HG03520 (cell line): ENCODE measurements around the gene HLA-DMA.
"Not testable (repeated sequence)": the region's sequence is repeated elsewhere in the genome, so short reads cannot be mapped to it uniquely, and the experiment has no call there.

Source experiments
- ATAC-seq: cut with Tn5 transposase; IDR thresholded peaks from one replicate; pipeline ENCODE4 v1.9.1; 2021; ENCODE audit warnings: mild to moderate bottlenecking, moderate library complexity; ENCODE audit not compliant: unreplicated experiment

HLA-DMA gene

DNA sequence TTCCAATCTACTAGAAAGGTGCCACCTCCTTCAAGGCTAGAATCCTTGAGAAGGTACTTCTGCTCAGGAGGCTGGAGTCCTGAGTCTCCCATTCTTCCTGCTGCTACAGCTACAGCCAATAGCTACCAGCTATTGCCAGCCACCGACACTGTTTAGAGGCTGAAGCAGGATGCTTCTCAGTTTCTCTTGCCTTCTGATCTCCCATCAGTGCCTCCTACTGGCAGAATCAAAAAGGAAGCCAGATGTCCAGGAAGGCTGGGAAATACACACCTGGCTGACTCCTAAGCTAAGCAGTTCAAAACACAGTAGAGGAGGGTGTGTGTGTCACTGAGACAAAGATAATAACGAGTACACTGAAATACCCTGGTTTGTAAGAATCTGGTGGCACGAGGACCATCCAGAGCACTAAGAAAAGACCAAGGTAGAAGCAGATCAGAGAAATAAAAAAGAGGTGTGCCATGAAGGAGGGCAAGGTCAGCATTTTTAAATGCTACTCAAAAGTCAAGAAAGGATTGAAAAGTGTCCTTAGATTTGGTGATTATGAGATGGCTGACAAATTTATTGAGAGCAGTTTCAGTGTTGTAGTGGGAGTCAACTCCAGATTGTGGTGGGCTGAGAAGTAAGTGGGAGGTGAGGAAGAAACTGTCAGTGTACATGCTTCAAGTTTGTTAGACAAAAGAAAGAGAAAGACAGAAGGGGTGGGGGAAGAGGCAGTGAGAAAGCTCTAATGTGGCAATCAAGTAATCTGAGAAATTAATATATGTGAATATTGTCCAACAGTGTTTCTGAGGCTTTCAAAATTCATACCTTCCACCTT is 2.3 kb upstream of the HLA-DMA start:
- no peak for ATAC-seq

DNA sequence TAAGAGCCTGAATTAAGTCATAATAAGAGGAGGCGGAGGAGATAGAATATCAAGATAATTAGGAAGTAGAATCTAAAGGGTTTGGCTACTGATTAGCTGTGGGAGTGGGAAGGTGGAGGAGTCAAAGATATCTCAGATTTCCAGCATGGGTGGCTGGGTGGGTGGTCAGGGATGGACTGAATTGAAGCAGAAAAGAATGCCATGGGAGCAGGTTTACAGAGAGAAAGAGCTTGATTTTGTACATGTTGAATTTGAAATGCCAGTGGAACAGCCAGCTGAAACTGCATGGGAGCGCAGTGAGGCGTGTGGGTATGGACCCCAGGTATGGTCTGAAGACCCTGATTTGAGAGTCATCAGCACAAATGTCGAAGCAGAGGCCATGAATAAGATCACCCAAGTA is 1.4 kb upstream of the HLA-DMA start:
- ATAC-seq: no peak

- no peak for ATAC-seq
Measured at GRCh38 chr6:32953775-32954174, 878 bp upstream of the HLA-DMA start.

GRCh38 chr6:32950449-32950848 is 2.4 kb downstream of the HLA-DMA start:
- ATAC-seq: no peak

GRCh38 chr6:32950010-32950409 is 2.9 kb downstream of the HLA-DMA start:
- no peak for ATAC-seq

DNA sequence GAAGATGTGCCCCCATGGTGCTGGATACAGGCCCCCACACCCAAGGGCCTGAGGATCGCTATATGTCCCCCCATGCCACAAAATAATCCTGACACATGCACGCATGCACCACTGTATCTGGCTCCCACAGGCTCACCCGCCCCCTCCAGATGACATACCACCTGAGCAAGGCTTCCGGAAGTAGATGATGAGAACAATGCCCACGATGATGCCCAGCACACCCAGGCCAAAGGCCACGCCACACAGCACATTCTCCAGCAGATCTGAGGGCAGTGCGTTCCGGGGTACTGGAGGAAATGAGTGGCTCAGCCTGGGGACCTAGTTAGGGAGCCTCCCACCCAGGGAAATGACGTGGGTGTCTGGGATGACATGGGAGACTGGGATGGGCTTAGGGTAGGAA is 3.8 kb downstream of the HLA-DMA start:
- no peak for ATAC-seq

- ATAC-seq: no peak
Measured at GRCh38 chr6:32947552-32948465, 5.1 kb downstream of the HLA-DMA start.

DNA sequence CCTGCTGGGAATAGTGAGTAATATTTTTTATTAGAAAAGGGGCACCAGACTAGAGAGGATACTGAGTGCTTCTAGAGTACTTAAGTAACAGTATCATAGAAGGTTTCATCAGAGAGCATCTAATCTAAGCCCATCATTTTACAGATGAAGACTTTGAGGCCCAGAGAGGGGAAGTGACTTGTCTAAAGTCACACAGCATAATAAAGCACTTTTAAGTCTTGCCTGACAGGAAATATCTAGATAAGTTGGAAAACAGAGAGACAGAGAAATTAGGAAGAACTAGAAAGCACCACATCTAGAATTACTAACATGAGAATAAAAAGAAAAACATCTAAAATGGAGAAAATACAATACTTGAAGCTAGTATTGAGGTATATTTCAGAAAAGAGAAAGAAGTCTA is 6.0 kb downstream of the HLA-DMA start:
- ATAC-seq: no peak

GRCh38 chr6:32945953-32946352 is 6.9 kb downstream of the HLA-DMA start:
- ATAC-seq: no peak

DNA sequence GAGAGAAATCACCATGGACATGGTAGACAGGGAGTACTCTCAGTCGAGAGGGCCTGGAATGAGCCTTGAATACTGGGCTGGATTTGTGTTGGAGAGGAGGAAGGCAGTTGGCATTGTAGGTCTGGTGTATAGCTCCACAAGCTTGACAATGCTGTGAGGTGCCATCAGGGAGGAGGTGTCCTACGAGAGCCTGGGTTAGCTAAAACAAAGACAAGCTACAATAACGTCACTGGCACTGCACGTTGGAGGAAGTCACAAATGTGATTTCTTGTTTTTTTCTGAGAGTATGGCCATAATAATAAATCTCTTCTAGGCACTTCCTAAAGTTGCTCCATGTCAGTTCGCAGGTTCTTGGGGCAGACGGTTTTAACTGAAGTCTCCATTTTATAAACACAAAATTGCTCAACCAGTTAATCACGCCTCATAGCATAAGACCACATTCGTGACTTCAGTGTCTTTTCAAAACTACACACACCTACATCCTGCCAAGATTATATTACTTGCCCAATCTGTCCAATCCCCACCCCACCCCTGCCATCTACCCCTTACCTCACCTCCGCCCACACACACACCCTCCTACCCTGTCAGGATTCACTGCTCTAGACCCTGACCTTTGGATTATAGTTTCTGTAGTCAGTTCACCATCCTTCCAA is 7.7 kb downstream of the HLA-DMA start:
- ATAC-seq: no peak

DNA sequence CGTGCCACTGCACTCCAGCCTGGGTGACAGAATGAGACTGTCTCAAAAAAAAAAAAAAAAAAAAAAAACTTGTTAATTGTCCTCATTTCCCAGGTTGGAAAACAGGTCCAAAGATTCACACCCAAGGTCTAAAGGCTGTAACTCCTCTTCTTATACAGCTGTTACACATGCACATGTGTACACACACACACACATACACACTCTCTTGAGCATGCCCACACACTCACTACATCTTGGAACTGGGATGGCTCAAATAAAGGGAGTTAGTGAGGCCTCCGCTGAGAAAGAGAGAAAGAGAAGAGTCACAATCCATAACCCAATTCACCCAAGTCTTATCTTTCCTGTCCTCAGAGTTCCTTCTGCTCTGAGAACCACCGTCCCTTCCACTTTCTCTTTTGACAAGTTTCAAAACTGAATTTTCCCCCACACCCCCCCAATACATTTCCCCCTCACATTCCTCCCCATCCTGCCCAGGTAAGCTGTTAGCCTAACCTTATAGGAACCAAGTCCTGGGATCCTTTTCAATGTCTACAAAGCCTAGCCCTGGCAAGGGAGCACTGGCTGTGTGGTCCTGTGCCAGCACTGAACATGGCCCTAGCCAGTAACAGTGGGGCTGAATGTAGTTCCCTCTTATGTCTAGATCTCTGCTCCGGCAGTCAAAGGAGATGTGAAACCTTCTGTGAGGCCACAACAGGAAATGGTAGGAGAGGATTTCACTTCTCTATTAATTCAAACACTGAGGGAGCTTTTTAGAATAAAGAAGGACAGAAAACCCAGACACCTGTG is 8.8 kb downstream of the HLA-DMA start:
- peak; percentile 35 for ATAC-seq

- not testable (repeated sequence) for ATAC-seq
Measured at GRCh38 chr6:32942555-32943123, 10.3 kb downstream of the HLA-DMA start.

DNA sequence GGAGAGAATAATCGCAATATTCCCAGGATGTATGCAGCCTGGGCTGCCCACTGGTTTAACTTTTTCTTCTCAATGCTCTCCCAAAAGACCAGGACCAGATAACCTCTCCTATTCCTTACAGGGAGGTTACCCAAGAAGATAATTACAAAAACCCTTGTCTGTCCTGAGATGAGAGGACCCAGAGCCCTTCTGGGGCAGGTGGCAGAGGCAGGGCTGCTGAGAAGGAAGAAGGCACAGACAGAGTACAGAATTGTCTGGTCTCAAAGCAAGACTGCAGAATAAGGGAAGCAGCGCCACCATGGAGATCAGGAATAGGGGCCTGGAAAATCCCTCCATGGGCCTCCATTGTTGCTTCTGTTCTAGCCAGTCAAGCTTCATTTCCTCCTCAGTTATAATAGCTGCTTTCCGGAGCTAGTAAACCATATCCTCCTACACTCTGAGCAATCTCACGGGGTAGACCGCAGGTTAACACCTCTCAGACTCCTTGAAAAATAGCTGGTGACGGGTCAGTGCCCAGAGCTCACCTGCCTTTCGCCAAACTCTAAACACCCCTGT is 11.6 kb downstream of the HLA-DMA start:
- peak; percentile 42 for ATAC-seq

DNA sequence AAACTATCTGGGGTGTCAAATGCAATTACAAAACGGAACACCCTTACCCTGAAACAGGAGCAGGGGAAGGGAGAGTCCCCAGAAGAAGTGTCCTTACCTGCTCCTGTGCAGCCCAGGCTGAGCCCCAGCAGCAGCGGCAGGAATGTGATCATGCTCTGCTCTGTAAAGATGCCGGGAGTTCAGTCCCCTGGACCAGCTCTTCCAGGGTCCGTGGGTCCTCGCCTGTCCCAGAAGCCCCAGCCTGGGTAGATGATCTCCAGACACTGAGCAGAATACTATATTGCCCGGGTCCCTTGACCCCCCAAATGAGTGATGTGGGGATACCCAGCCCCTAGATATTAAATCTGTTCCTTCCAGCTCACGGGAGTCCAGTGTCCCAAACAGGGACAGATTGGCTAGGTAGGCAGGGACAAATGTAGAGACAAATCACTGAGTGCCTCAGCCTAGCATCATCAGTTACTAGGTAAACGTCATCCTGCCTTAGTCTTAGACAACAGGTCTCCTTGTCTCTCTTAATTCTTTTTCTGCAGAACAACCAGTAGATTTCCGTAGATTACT is 12.2 kb downstream of the HLA-DMA start, which contains the start of gene HLA-DMB:
Gene HLA-DMB (minus strand): TSS at position 373 of the 558 bp plus-strand sequence. CDS start 221 bp downstream, at position 152.
- ATAC-seq: peak; percentile 47

DNA sequence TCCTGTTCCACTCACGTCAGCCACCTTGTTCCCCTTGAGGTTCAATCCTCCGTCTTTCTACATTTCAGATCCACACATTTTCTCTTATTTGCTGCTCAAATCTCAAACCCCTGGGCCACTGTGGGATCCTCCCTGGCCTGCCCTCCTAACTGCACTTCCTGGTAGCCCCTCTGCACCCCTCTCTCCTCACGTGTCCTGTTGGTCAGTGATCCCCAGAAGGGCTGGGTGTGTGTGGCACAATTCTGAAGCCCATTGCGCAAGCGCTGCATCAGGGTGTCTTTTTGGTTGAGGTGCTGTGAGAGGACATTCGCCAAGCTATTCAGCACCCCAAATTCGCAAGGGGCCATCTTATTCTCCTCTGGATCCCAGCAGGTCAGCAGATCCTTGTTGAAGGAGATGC is 14.4 kb downstream of the HLA-DMA start:
- no peak for ATAC-seq

GRCh38 chr6:32937230-32937633 is 15.7 kb downstream of the HLA-DMA start:
- ATAC-seq: no peak

- no peak for ATAC-seq
Measured at GRCh38 chr6:32936239-32937152, 16.4 kb downstream of the HLA-DMA start.

DNA sequence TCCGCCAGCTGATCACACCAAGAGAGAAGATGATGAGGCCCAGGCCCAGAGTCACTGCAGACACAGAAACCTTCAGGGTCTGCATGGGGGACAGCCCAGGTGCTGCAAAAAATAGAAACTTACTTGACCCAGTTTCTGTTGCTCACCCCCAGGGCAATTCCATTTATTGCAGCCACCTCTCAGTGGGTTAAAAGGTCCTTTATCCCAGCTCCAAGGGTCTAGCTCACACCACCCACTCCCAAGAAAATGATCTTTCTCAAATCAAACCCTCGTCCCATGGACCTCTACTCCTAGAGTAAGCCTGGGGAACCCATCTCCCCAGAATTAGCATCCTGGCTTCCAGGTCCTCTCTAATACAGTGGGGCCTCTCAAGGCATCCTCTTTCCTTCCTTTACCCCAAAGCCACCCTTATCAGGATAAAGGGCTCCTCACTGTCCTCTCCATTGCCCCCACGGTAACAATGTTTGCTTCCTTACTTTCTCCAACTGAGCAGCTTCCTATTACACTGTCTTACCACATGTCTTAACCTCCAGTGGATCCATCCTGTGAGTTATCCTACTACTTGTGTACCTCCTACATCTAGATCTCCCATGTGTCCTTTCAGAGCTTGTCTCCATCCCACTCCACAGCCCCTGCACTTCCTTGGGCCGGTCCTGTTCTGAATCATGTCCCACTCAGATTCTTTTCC is 17.2 kb downstream of the HLA-DMA start:
- ATAC-seq: no peak
